WTC11 (cell line): ENCODE measurements around the gene FAM20C. TPM values are rescaled to one million over a fixed set of nuclear protein-coding genes. Genes with fewer than 3 reads are reported as not detected.

Source experiments
- ARID4B ChIP-seq: sonication (generic); formaldehyde crosslinking; IDR thresholded peaks from 2 replicates; pipeline ENCODE4 v1.8.0; 2023; ENCODE audit warnings: missing genetic modification reagents, mild to moderate bottlenecking, borderline replicate concordance
- CREM ChIP-seq: sonication (generic); formaldehyde crosslinking; IDR thresholded peaks from 2 replicates; pipeline ENCODE4 v1.8.1; 2022; ENCODE audit warnings: mild to moderate bottlenecking, missing genetic modification reagents, moderate library complexity
- PRDM15 ChIP-seq: sonication (generic); formaldehyde crosslinking; IDR thresholded peaks from 2 replicates; pipeline ENCODE4 v1.8.0; 2022; ENCODE audit warnings: missing genetic modification reagents
- ZMAT4 ChIP-seq: fragments of 250-450 bp; sonication (Bioruptor Pico); IDR thresholded peaks from 2 replicates; pipeline ENCODE4 v1.9.0; 2021; ENCODE audit warnings: mild to moderate bottlenecking
- total RNA-seq: library from RNA; stranded (reverse); gene quantifications from 3 replicates; pipeline ENCODE4 v1.2.3, GENCODE V29; 2021

FAM20C gene
- total RNA-seq, 1 experiment from 2014 or later = 64.9 TPM

GRCh38 chr7:309586-310228 is 117.3 kb downstream of the FAM20C start (continued):
- TF ChIP-seq ZMAT4 (CRISPR knock-in tag) (no peak), CREM (no peak), ARID4B (no peak), PRDM15 (no peak)

Other genes starting within 250 kb of the FAM20C start
- not detected in 3 replicates for gene FOXL3, start 97.6 kb downstream of the FAM20C start, total RNA-seq